GM18909 (cell line): ENCODE results near the gene C6orf47.

Experiments
- ATAC-seq: cut with Tn5 transposase; IDR thresholded peaks from one replicate; pipeline ENCODE4 v1.9.1; 2021; ENCODE audit warnings: mild to moderate bottlenecking; ENCODE audit not compliant: unreplicated experiment, poor library complexity

C6orf47 gene

DNA sequence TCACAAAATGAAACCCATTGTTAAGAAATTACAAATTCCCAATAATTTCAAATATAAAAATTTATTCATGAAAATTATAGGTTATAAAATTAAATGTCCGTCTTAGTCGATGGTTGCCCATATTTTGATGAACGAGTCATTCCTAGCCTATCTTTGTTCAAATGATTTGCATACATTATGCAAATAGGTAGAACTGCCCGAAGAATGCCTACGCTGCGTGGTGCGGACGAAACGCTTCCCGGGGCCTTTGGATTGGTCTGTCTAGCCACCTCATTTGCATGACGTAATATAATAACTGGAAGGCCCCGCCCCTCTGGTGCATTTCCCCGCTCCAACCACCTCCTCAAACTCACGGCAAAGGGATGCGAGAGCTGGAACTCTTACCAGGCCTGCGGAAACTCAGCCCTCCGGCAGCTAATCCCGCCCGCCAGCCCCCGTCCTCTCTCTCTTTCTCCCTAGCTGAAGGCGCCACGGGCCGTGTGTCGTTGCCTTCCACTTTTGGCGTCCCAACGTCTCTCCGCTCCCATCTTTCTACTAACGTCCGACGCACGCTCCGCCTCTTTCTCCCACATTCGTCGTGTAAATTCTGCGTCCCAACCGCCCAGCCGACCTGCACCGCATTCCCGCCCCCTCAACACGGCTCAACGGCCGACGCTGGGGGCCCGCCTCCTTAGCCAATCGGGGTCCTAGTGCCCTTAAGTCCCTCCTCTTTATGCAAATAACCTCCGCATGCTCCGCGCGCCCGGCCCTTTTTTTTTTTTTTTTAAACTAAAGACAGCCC lies 40.6 kb downstream of the C6orf47 start:
- peak; percentile 82 for ATAC-seq

DNA sequence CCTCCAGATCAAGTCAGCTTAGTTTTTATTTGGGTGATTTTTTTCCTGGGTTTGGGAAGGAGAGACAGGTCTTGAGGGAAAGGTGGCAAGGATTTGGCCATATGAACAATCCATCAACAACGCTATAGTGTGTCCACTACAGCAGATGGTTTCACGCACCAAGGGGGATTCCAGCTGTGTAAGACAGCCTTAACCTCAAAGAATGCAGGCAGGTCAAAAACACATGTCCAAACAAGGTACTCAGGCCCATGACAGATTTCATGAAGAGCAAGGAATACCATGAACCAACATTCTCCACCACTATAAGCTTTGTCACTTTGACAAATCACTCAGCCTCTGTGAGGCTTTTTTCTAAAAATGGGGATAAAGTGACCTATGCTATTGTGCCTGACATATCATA lies 43.6 kb downstream of the C6orf47 start:
- no peak for ATAC-seq

DNA sequence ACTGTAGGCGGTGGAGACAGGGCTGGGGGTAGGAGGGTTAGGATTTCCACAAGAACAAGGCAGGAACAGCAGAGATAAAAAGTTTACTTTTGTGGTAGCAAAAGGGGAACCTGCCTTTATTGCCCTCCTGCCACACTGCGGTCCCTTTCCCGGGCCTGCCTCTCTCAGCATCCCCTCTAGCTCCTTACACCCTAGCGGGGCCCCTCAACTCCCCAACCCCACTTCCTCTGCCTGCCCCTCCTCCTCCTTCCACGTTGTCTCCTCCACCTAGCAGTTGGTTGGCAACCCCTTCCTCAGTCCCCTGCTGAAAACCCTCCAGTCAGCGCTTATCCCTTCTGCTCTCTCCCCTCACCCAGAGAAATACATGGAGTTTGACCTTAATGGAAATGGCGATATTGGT lies 44.8 kb downstream of the C6orf47 start:
- no peak for ATAC-seq

DNA sequence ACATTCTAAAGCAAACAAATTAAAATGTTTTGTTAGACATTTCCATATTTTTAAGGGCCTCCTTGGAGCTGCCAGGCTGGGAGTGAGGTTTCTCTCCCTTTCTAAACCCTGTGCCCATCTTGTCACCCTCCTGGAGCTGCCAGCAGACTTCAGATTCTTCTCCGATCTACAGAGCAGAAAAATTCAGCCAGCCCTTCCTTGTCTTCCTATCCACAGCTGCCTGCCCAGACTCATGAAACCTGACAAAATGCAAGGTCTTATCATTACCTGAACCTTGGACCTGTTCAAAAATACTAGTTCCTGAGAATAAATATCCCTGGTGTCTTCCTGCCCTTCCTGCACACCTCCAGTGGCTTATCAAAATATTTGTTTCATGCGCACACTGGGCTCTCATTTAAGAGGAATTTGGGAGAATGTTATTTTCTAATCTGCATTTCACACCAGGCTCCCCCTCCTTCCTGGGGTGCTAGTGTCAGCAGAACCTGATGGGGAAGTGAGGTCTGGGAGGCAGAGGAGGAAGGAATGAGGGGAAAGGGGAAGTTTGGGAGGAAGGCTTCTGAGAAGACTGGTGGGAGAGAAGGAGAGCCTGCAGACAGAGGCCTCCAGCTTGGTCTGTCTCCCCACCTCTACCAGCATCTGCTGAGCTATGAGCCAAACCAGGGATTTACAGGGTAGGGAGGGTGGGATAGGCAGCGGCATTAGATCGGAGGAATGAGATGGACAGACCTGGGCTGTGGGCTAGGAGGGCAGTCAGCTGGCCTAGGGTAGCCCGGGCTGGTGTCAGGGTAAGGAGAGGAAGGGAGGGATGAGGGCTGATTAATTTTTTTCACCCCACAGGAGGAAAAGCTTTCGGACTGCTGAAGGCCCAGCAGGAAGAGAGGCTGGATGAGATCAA lies 45.6 kb downstream of the C6orf47 start, which contains the start of gene AIF1:
Gene AIF1, plus strand, starts transcription at position 551 of the 895 bp plus-strand sequence. Its CDS starts 96 bp downstream, at position 647.
- no peak for ATAC-seq

DNA sequence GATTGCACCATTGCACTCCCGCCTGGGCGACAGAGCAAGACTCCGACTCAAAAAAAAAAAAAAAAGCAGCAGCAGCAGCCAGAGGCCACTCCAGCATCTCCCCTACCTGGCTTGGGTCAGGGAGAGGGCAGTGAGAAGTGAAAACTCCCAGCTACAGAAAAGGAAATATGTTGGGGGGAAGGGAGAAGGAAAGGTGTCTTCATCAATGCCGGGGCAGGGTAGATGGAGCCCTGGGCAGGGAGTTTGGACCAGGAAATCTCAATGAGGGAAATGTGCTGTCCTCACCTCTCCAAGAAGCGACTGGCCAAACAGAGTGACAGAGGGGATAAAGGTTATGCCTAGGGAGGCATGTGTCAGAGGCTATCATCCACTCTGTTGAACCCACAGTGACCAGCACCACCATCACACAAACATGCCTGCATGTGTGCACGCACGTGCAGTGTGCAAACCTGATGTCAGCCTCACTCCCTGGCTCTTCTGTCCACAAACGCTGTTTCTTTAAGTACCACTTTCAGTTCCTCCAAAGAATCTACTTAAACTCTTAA lies 46.4 kb downstream of the C6orf47 start:
- ATAC-seq: no peak

DNA sequence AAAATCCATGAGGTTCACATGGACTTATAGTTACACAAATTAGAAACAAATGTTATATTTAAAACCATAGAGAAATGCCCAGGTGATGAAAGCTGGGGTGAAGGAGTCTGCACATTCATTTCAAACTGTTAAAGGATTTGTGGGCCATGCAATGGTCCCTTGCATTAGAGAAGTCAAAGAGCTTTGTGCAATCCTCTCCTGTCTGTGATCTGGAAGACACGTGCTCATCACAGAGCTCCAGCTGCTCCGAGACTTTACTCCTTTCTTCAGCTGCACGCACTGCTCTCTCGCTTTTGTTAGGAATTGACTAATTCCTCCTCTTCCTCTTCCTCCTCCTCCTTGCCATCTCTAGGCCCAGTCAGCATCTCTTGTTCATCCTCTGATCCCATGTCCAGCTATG lies 49.6 kb downstream of the C6orf47 start:
- ATAC-seq: no peak

DNA sequence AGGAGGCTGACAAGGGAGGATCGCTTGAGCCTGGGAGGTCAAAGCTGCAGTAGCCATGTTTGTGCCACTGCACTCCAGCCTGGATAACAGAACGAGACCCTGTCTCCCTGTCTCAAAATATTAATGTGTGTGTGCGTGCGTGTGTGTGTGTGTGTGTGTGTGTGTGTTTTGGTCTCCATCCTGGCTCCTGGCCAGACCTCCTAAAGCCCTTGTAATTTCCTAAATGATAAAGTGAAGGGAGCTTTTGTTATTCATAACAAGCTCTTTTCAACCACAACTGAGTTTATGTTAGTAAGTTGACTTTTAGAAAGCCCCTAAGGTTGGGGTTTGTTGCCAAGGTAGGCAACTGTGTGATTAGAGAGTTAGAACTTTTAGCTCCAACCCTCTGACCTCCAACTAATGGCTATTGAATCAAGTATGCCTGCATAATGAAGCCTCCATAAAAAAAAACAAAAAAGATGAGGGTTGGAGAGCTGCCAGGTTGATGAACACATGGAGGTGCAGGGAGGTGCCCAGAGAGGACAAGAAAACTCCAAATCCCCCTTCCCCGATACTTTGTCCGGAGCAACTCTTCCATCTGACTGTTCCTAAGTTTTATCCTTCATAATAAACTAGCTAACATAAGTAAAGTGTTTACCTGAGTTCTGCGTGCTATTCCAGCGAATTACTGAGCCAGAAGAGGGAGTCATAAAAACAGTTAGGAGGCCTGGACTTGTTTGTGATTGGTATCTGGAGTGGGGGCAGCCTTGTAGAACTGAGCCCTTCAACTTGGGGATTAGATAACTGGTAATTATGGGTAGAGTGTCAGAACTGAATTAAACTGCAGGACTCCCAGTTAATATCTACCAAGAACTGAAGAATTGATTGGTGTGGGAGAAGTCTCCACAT lies 50.8 kb downstream of the C6orf47 start:
- ATAC-seq: no peak
